ENCODE data around the gene ASB14. TPM values are rescaled to one million over a fixed set of nuclear protein-coding genes. Genes with fewer than 3 reads are reported as not detected.

The ASB14 gene
- polyA plus RNA-seq, 3 donors: not detected

- DNase-seq: peak in 2 of 3 donors; percentile 2 to 42
- no peaks in the 10 kb centered on the region for H3K4me1 Mint-ChIP-seq
- Histone ChIP-seq H3K9me3 (replicated peaks in 1 of 2; ENCODE audit: control insufficient read depth in 1 of 2, insufficient read depth in 1 of 2, low read length in 2 of 2) (no peaks in the 10 kb centered on the region), H2AFZ (ENCODE audit: insufficient read depth, low read depth, low read length, poor library complexity, severe bottlenecking) (no peak overlapping the region), H3K4me3 (replicated peaks in 1 of 3; ENCODE audit: low read depth in 2 of 3, low read length in 3 of 3) (no peak overlapping the region), H3K79me2 (ENCODE audit: insufficient read depth, low read length) (no peaks in the 10 kb centered on the region), H3K4me2 (replicated peaks; ENCODE audit: extremely low read depth, low read length, poor library complexity, severe bottlenecking) (no peak overlapping the region), H3K4me1 (ENCODE audit: control insufficient read depth in 1 of 2, insufficient read depth in 2 of 2, low read length in 2 of 2) (no peaks in the 10 kb centered on the region), H3K27ac (ENCODE audit: low read depth in 1 of 2, low read length in 2 of 2) (no peak overlapping the region), H4K20me1 (ENCODE audit: insufficient read depth, low read length) (no peaks in the 10 kb centered on the region), H3K27me3 (ENCODE audit: control insufficient read depth in 2 of 2, insufficient read depth in 2 of 2, low read length in 2 of 2) (no peaks in the 10 kb centered on the region), H3K9ac (ENCODE audit: insufficient read depth, low read length, poor library complexity, severe bottlenecking) (no peak overlapping the region), H3K36me3 (replicated peaks in 1 of 2; ENCODE audit: control insufficient read depth in 1 of 2, insufficient read depth in 2 of 2, low read length in 2 of 2) (no peaks in the 10 kb centered on the region)
- no CpG with 5 or more reads among the region's 1 CpG for WGBS (ENCODE audit: insufficient coverage)
- H3K4me3 Mint-ChIP-seq: no peak overlapping the region
- intact Hi-C loops (cut with micrococcal nuclease): no loop called here
- peaks cover 2 to 3% (median 2%) of the 10 kb centered on the region in 3 donors for H3K27me3 Mint-ChIP-seq (ENCODE audit: low read depth in 3 of 3)
- no peaks in the 10 kb centered on the region for H3K36me3 Mint-ChIP-seq
- TF ChIP-seq, protein P1, sequence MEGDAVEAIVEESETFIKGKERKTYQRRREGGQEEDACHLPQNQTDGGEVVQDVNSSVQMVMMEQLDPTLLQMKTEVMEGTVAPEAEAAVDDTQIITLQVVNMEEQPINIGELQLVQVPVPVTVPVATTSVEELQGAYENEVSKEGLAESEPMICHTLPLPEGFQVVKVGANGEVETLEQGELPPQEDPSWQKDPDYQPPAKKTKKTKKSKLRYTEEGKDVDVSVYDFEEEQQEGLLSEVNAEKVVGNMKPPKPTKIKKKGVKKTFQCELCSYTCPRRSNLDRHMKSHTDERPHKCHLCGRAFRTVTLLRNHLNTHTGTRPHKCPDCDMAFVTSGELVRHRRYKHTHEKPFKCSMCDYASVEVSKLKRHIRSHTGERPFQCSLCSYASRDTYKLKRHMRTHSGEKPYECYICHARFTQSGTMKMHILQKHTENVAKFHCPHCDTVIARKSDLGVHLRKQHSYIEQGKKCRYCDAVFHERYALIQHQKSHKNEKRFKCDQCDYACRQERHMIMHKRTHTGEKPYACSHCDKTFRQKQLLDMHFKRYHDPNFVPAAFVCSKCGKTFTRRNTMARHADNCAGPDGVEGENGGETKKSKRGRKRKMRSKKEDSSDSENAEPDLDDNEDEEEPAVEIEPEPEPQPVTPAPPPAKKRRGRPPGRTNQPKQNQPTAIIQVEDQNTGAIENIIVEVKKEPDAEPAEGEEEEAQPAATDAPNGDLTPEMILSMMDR (IDR thresholded peaks at IDR 0.05): no peak
- no peaks in the 10 kb centered on the region for H3K9me3 Mint-ChIP-seq
- no peak overlapping the region for H3K27ac Mint-ChIP-seq
These were observed 5.6 kb upstream of the ASB14 start for GRCh38 chr3:57298041-57298440.

GRCh38 chr3:57292897-57293526 is 527 bp upstream of the ASB14 start:
- no peak overlapping the region for H3K4me3 Mint-ChIP-seq

More at GRCh38 chr3:57292897-57293526, 527 bp upstream of the ASB14 start:
- Histone ChIP-seq H4K20me1 (ENCODE audit: insufficient read depth, low read length) (no peaks in the 10 kb centered on the region), H3K79me2 (ENCODE audit: insufficient read depth, low read length) (no peaks in the 10 kb centered on the region), H3K4me1 (ENCODE audit: control insufficient read depth in 1 of 2, insufficient read depth in 2 of 2, low read length in 2 of 2) (no peaks in the 10 kb centered on the region), H3K9me3 (replicated peaks in 1 of 2; ENCODE audit: control insufficient read depth in 1 of 2, insufficient read depth in 1 of 2, low read length in 2 of 2) (no peaks in the 10 kb centered on the region), H3K9ac (ENCODE audit: insufficient read depth, low read length, poor library complexity, severe bottlenecking) (no peak overlapping the region), H3K27me3 (ENCODE audit: control insufficient read depth in 2 of 2, insufficient read depth in 2 of 2, low read length in 2 of 2) (no peaks in the 10 kb centered on the region), H3K4me2 (replicated peaks; ENCODE audit: extremely low read depth, low read length, poor library complexity, severe bottlenecking) (no peak overlapping the region), H3K4me3 (replicated peaks in 1 of 3; ENCODE audit: low read depth in 2 of 3, low read length in 3 of 3) (no peak overlapping the region), H2AFZ (ENCODE audit: insufficient read depth, low read depth, low read length, poor library complexity, severe bottlenecking) (no peak overlapping the region), H3K27ac (ENCODE audit: low read depth in 1 of 2, low read length in 2 of 2) (no peak overlapping the region), H3K36me3 (replicated peaks in 1 of 2; ENCODE audit: control insufficient read depth in 1 of 2, insufficient read depth in 2 of 2, low read length in 2 of 2) (no peaks in the 10 kb centered on the region)
- Mint-ChIP-seq H3K4me1 (no peaks in the 10 kb centered on the region), H3K36me3 (no peaks in the 10 kb centered on the region), H3K27ac (no peak overlapping the region), H3K9me3 (no peaks in the 10 kb centered on the region), H3K27me3 (ENCODE audit: low read depth in 3 of 3) (peaks cover 1 to 7% (median 2%) of the 10 kb centered on the region in 3 donors)
- TF ChIP-seq, protein P1 (IDR thresholded peaks at IDR 0.05): no peak
- intact Hi-C loops (cut with micrococcal nuclease): no loop called here
- no peak for DNase-seq
- no CpG with 5 or more reads among the region's 4 CpGs for WGBS (ENCODE audit: insufficient coverage)
